GM06990 (cell line): Measurements from ENCODE around the gene PLOD1.

ENCODE experiments used
- DNase-seq: peaks from one replicate; pipeline ENCODE4 v3.0.0-alpha.2; 2011; ENCODE audit not compliant: insufficient read length; ENCODE audit errors: extremely low read depth
- H3K27me3 ChIP-seq: replicated peaks from 2 replicates; pipeline ENCODE4 v1.6.0; 2011; ENCODE audit warnings: low read length; ENCODE audit not compliant: control insufficient read depth, insufficient read depth
- H3K36me3 ChIP-seq: 2 replicates; pipeline ENCODE4 v1.5.1; 2011; ENCODE audit warnings: low read length; ENCODE audit not compliant: control insufficient read depth, insufficient read depth
- H3K4me3 ChIP-seq: replicated peaks from 2 replicates; pipeline ENCODE4 v1.5.1; 2011; ENCODE audit warnings: low read depth, mild to moderate bottlenecking, control low read depth, low read length
- TF ChIP-seq, protein P1 (sequence below): IDR thresholded peaks from 2 replicates; pipeline ENCODE4 v1.5.1; 2011; ENCODE audit warnings: low read length, control low read depth, mild to moderate bottlenecking, inconsistent platforms; ENCODE audit not compliant: insufficient read depth, poor library complexity, severe bottlenecking

Gene PLOD1

DNA sequence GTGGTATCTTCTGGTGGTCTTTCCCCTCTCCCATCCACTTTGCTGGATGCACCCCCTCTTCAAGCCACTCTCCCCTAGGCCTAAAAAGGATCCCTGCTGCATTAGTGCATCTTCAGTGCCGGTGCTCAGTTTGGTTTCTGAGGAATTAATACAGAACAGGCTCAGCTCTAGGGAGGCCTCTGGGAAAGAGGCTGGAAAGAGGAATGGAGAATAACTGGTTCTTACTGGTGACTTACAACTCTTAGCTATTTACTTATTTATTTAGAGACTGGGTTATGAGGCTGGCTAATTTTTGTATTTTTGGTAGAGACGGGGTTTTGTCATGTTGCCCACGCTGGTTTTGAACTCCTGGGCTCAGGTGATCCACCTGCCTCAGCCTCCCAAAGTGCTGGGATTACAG, 64.7 kb downstream of the PLOD1 start:
- peaks cover 28% of the 10 kb centered on the region for H3K36me3 ChIP-seq
- DNase-seq = no peak
- TF ChIP-seq, protein P1, sequence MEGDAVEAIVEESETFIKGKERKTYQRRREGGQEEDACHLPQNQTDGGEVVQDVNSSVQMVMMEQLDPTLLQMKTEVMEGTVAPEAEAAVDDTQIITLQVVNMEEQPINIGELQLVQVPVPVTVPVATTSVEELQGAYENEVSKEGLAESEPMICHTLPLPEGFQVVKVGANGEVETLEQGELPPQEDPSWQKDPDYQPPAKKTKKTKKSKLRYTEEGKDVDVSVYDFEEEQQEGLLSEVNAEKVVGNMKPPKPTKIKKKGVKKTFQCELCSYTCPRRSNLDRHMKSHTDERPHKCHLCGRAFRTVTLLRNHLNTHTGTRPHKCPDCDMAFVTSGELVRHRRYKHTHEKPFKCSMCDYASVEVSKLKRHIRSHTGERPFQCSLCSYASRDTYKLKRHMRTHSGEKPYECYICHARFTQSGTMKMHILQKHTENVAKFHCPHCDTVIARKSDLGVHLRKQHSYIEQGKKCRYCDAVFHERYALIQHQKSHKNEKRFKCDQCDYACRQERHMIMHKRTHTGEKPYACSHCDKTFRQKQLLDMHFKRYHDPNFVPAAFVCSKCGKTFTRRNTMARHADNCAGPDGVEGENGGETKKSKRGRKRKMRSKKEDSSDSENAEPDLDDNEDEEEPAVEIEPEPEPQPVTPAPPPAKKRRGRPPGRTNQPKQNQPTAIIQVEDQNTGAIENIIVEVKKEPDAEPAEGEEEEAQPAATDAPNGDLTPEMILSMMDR = no peak
- H3K27me3 ChIP-seq = no peaks in the 10 kb centered on the region
- no peak overlapping the region for H3K4me3 ChIP-seq

DNA sequence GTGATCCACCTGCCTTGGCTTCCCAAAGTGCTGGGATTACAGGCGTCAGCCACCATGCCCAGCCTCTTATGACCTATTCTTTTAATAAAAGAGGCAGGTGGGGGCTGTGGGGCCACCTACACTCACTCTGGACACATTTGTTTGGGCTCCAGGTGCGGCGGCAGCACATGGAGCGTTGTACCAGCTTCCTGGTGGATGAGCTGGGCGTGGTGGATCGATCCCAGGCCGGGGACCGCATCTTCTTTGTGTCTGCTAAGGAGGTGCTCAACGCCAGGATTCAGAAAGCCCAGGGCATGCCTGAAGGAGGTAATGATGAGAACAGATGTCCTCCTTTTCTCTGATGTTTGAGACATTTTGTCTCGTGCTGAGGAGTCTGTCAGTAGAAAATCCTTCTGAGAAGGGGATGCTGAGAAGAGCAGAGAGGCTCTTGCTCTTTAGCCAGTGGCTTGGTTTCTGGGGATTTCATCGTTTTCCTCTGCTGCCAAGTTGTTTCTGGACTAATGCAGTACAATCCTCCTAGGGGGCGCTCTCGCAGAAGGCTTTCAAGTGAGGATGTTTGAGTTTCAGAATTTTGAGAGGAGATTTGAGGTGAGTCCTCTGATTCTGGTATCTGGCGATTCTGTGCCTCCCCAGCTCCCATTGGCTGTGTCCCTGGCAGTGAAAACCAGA, 66.9 kb downstream of the PLOD1 start:
- Histone ChIP-seq H3K36me3 (peaks cover 29% of the 10 kb centered on the region), H3K4me3 (no peak overlapping the region), H3K27me3 (no peaks in the 10 kb centered on the region)
- TF ChIP-seq, protein P1 = peak; percentile 66
- DNase-seq = no peak

DNA sequence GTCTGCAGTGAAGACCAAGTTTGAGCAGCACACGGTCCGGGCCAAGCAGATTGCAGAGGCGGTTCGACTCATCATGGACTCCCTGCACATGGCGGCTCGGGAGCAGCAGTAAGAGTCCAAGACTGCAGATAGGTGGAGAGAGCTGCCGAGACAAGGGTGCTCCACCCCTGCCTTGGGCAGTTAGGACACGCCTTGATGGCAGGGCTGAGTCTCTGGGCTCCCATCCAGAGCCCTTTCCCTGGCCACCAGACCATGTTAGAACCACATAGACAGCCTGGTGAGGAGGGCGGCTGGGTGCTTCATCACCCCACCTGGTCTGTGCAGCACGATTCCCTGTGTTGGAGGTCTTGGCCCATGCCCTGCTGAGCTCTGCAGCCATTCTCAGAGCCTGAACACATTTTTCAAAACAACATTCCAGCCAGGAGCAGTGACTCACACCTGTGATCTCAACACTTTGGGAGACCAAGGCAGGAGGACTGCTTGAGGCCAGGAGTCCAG, 67.5 kb downstream of the PLOD1 start:
- DNase-seq = no peak

DNA sequence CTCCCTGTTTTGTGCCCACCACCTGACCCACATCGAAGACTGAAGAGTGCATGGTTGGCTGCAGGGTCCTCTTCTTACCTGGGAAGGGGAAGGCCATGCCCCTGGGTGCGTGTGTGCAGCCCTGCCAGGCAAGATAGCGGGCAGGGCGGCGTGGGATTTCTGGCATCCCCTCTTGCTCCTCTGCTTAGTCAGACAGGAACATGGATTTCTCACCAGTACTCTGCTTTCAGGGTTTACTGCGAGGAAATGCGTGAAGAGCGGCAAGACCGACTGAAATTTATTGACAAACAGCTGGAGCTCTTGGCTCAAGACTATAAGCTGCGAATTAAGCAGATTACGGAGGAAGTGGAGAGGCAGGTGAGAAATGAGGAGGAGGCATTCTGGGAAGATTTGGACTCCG, 69.2 kb downstream of the PLOD1 start:
- TF ChIP-seq, protein P1 = no peak
- H3K27me3 ChIP-seq = no peaks in the 10 kb centered on the region
- no peak overlapping the region for H3K4me3 ChIP-seq
- peaks cover 31% of the 10 kb centered on the region for H3K36me3 ChIP-seq
- DNase-seq = no peak

More for the DNA sequence above, 67.5 kb downstream of the PLOD1 start:
- H3K27me3 ChIP-seq = no peaks in the 10 kb centered on the region
- no peak overlapping the region for H3K4me3 ChIP-seq
- peaks cover 33% of the 10 kb centered on the region for H3K36me3 ChIP-seq
- TF ChIP-seq, protein P1 = no peak

DNA sequence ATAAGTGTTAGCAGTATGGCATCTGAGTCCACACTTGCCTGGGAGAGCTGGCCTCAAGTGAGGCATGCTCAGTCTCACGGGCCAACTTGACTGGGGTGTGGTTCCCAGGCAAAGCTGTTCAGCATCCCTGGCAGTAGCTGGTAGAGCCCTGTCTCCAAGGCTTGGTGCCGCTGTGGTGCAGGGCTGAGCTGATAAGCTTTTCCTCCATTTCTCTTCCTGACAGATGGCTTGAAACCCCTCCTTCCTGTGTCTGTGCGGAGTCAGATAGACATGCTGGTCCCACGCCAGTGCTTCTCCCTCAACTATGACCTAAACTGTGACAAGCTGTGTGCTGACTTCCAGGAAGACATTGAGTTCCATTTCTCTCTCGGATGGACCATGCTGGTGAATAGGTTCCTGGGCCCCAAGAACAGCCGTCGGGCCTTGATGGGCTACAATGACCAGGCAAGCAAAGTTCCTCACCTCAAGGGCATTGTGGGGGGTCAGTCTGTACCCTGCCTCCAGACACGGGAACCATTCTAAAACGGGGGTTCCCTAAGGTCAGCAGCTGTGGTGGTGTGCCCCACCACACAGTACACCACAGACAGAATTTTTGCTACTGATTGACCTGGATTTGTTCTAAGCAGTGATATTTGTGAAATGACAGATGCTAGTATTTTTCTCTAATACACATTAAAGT, 71.1 kb downstream of the PLOD1 start:
- TF ChIP-seq, protein P1 = no peak
- Histone ChIP-seq H3K4me3 (no peak overlapping the region), H3K27me3 (no peaks in the 10 kb centered on the region), H3K36me3 (peaks cover 37% of the 10 kb centered on the region)
- DNase-seq = peak; percentile 45
